RWPE2 (cell line): ENCODE data around the gene SIGLEC10.

ENCODE experiments used
- ATAC-seq: fragments of 200-7000 bp; cut with Tn5 transposase; 3 replicates; pipeline ENCODE4 v1.9.1; 2021; ENCODE audit warnings: low read depth
- DNase-seq: peaks from one replicate; pipeline ENCODE4 v3.0.0-alpha.2; 2020; ENCODE audit warnings: low spot score
- H3K27ac ChIP-seq: fragments of 450-650 bp; 2 replicates; pipeline ENCODE4 v1.5.1; 2017; ENCODE audit warnings: mild to moderate bottlenecking; ENCODE audit not compliant: poor library complexity, severe bottlenecking
- H3K27me3 ChIP-seq: fragments of 250-450 bp; sonication (Bioruptor Pico); 2 replicates; pipeline ENCODE4 v1.5.1; 2021; ENCODE audit warnings: mild to moderate bottlenecking, moderate library complexity; ENCODE audit not compliant: insufficient read depth, poor library complexity, severe bottlenecking
- H3K36me3 ChIP-seq: fragments of 250-450 bp; sonication (Bioruptor Pico); 2 replicates; pipeline ENCODE4 v1.5.1; 2020; ENCODE audit warnings: low read depth, mild to moderate bottlenecking, moderate library complexity
- H3K4me1 ChIP-seq: fragments of 250-450 bp; sonication (Bioruptor Pico); 2 replicates; pipeline ENCODE4 v1.5.1; 2021; ENCODE audit warnings: mild to moderate bottlenecking, moderate library complexity; ENCODE audit not compliant: insufficient read depth, poor library complexity, severe bottlenecking
- H3K4me3 ChIP-seq: fragments of 250-450 bp; sonication (Bioruptor Pico); 2 replicates; pipeline ENCODE4 v1.5.1; 2021; ENCODE audit warnings: mild to moderate bottlenecking, moderate library complexity; ENCODE audit not compliant: severe bottlenecking
- H3K9me3 ChIP-seq: fragments of 250-450 bp; sonication (Bioruptor Pico); 2 replicates; pipeline ENCODE4 v1.5.1; 2021; ENCODE audit warnings: mild to moderate bottlenecking, moderate library complexity; ENCODE audit not compliant: severe bottlenecking
- CTCF ChIP-seq: fragments of 450-650 bp; IDR thresholded peaks from one replicate; pipeline ENCODE4 v1.5.1; 2017; ENCODE audit warnings: mild to moderate bottlenecking, moderate library complexity; ENCODE audit not compliant: poor library complexity, severe bottlenecking

Gene SIGLEC10

GRCh38 chr19:51386882-51387520 lies 30.4 kb downstream of the SIGLEC10 start:
- H3K4me1 ChIP-seq: no peaks in the 10 kb centered on the region
- no peak for ATAC-seq
- H3K27me3 ChIP-seq: no peaks in the 10 kb centered on the region
- H3K9me3 ChIP-seq: no peaks in the 10 kb centered on the region
- H3K27ac ChIP-seq: no peak overlapping the region
- DNase-seq: no peak
- no peak for TF ChIP-seq CTCF
- H3K36me3 ChIP-seq: no peaks in the 10 kb centered on the region
- H3K4me3 ChIP-seq: no peak overlapping the region

- Histone ChIP-seq H3K4me3 (no peak overlapping the region), H3K9me3 (no peaks in the 10 kb centered on the region), H3K36me3 (no peaks in the 10 kb centered on the region), H3K27me3 (no peaks in the 10 kb centered on the region), H3K4me1 (no peaks in the 10 kb centered on the region), H3K27ac (no peak overlapping the region)
- TF ChIP-seq CTCF: no peak
- DNase-seq: no peak
- ATAC-seq: no peak
Observed at GRCh38 chr19:51382004-51382403, 35.4 kb downstream of the SIGLEC10 start.

GRCh38 chr19:51380379-51380778 lies 37.1 kb downstream of the SIGLEC10 start:
- Histone ChIP-seq H3K4me1 (no peaks in the 10 kb centered on the region), H3K27ac (no peak overlapping the region), H3K9me3 (no peaks in the 10 kb centered on the region), H3K27me3 (no peaks in the 10 kb centered on the region), H3K4me3 (no peak overlapping the region), H3K36me3 (no peaks in the 10 kb centered on the region)
- TF ChIP-seq CTCF: no peak
- DNase-seq (no peak), ATAC-seq (no peak)

- TF ChIP-seq CTCF: no peak
- no peak overlapping the region for H3K27ac ChIP-seq
- H3K4me3 ChIP-seq: no peak overlapping the region
Observed at GRCh38 chr19:51377422-51377821, 40.0 kb downstream of the SIGLEC10 start.

GRCh38 chr19:51375504-51376221 lies 41.8 kb downstream of the SIGLEC10 start:
- H3K36me3 ChIP-seq: no peaks in the 10 kb centered on the region
- TF ChIP-seq CTCF: no peak
- H3K4me1 ChIP-seq: no peaks in the 10 kb centered on the region
- no peaks in the 10 kb centered on the region for H3K9me3 ChIP-seq
- DNase-seq: no peak
- no peaks in the 10 kb centered on the region for H3K27me3 ChIP-seq
- no peak for ATAC-seq
- no peak overlapping the region for H3K4me3 ChIP-seq
- no peak overlapping the region for H3K27ac ChIP-seq

More at GRCh38 chr19:51377422-51377821, 40.0 kb downstream of the SIGLEC10 start:
- H3K9me3 ChIP-seq: no peaks in the 10 kb centered on the region
- no peaks in the 10 kb centered on the region for H3K36me3 ChIP-seq
- no peaks in the 10 kb centered on the region for H3K27me3 ChIP-seq
- ATAC-seq (no peak), DNase-seq (no peak)
- no peaks in the 10 kb centered on the region for H3K4me1 ChIP-seq
